ENCODE results near the gene WDR64.

WDR64 gene

GRCh38 chr1:241751524-241751923, 99.4 kb downstream of the WDR64 start:
- Histone ChIP-seq H3K36me3 (replicated peaks) (no peaks in the 10 kb centered on the region), H3K27me3 (replicated peaks) (no peaks in the 10 kb centered on the region), H3K4me3 (ENCODE audit: low read depth, low read length) (no peak overlapping the region), H3K27ac (no peak overlapping the region)
- DNase-seq: no peak
- in situ Hi-C loops (cut with HindIII; ENCODE audit: low pct_ligation_motif_present, low sequenced_read_pairs): no loop called here
- no peak for TF ChIP-seq CTCF (IDR thresholded peaks at IDR 0.05; ENCODE audit: low read depth, low read length, missing control alignments)

GRCh38 chr1:241762713-241763339, 110.7 kb downstream of the WDR64 start:
- no peak for DNase-seq
- no peak overlapping the region for H3K4me3 ChIP-seq (ENCODE audit: low read depth, low read length)
- no peaks in the 10 kb centered on the region for H3K27me3 ChIP-seq (replicated peaks)
- TF ChIP-seq CTCF (IDR thresholded peaks at IDR 0.05; ENCODE audit: low read depth, low read length, missing control alignments): no peak
- in situ Hi-C loops (cut with HindIII; ENCODE audit: low pct_ligation_motif_present, low sequenced_read_pairs): no loop called here
- H3K27ac ChIP-seq: no peak overlapping the region
- H3K36me3 ChIP-seq (replicated peaks): no peaks in the 10 kb centered on the region

DNA sequence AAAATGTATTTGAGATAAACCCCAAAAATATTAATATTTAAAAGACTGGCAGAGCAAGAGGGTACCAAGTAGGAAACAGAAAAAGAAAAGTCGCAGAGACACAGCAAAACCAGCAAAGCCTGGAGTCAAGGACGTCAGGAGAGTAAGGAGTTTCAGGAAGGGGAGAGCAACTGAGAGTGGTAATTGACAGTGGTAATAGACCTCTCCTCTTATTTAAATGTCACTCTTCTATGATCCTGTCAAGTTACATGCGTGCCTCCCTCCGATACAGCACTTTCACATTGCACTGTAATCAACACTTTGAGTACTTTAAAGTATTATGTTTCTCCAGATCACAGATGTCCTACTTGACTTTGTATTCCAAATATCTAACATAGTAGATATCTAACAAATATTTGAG, 113.3 kb downstream of the WDR64 start:
- DNase-seq: no peak
- no peaks in the 10 kb centered on the region for H3K36me3 ChIP-seq (replicated peaks)
- no peak for TF ChIP-seq CTCF (IDR thresholded peaks at IDR 0.05; ENCODE audit: low read depth, low read length, missing control alignments)
- no peak overlapping the region for H3K4me3 ChIP-seq (ENCODE audit: low read depth, low read length)
- H3K27me3 ChIP-seq (replicated peaks): no peaks in the 10 kb centered on the region
- in situ Hi-C loops (cut with HindIII; ENCODE audit: low pct_ligation_motif_present, low sequenced_read_pairs): no loop called here
- H3K27ac ChIP-seq: no peak overlapping the region

DNA sequence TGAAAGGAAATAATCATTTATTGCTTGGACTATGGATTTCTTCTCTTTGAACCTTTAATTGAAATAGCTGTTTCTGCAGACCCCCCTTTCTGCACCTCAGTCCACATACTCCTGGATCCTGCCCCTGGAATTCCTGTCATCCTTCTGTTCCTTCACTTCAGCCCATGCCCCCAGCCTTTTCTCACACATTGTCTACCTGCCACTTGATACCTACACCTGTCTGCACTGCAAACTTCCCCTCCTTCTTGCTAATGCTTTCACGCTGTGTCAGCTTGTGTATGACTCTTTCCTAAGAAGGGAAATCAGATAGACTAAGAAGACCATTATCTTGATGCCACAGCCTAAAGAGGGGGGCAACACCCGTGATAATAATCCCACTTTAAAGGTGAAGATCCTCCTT, 115.7 kb downstream of the WDR64 start:
- in situ Hi-C loops (cut with HindIII; ENCODE audit: low pct_ligation_motif_present, low sequenced_read_pairs): no loop called here

DNA sequence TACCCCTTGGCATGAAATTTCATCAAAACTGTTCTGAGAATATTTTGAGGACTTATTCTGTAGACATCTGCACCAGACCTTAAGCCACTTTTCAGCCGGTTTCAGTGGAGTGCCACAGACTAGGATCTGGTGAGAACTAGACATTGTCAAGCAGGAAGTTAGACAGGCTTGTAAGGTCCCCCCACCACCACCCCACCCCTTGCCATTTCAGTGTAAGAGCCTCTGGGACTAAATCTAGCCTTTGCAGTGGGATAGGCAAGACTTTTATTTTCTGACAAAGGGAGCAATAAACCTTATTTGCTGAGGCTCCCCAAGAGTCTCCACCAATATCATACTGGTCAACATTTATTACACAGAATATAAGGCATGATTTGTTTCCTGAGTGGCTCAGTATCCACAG, 118.0 kb downstream of the WDR64 start:
- Histone ChIP-seq H3K27ac (no peak overlapping the region), H3K4me3 (ENCODE audit: low read depth, low read length) (no peak overlapping the region), H3K27me3 (replicated peaks) (no peaks in the 10 kb centered on the region), H3K36me3 (replicated peaks) (no peaks in the 10 kb centered on the region)
- DNase-seq: no peak
- no peak for TF ChIP-seq CTCF (IDR thresholded peaks at IDR 0.05; ENCODE audit: low read depth, low read length, missing control alignments)
- in situ Hi-C loops (cut with HindIII; ENCODE audit: low pct_ligation_motif_present, low sequenced_read_pairs): no loop called here

More for the DNA sequence above, 115.7 kb downstream of the WDR64 start:
- no peaks in the 10 kb centered on the region for H3K27me3 ChIP-seq (replicated peaks)
- H3K36me3 ChIP-seq (replicated peaks): no peaks in the 10 kb centered on the region
- H3K4me3 ChIP-seq (ENCODE audit: low read depth, low read length): no peak overlapping the region
- H3K27ac ChIP-seq: no peak overlapping the region
- DNase-seq: no peak
- TF ChIP-seq CTCF (IDR thresholded peaks at IDR 0.05; ENCODE audit: low read depth, low read length, missing control alignments): no peak

DNA sequence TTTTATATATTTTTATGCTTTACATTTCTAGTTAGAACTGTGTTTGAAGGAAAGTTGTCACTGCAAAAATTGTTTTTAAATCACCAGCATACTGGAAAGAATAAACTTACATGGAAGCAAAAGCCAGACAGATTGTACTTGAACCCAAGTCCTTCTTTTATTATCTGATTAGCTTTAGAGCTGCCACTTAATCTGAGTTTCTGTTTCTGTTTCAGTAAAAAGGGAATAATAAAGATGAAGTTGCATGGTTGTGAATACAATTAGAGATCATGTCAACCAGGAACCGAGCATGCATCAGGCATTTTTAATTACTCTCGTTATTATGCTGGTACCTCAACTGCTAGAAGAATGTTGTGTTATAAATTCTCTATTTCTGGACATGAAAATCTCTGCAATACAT, 119.0 kb downstream of the WDR64 start:
- H3K4me3 ChIP-seq (ENCODE audit: low read depth, low read length): no peak overlapping the region
- no peak overlapping the region for H3K27ac ChIP-seq
- in situ Hi-C loops (cut with HindIII; ENCODE audit: low pct_ligation_motif_present, low sequenced_read_pairs): no loop called here
- no peaks in the 10 kb centered on the region for H3K36me3 ChIP-seq (replicated peaks)
- TF ChIP-seq CTCF (IDR thresholded peaks at IDR 0.05; ENCODE audit: low read depth, low read length, missing control alignments): no peak
- no peaks in the 10 kb centered on the region for H3K27me3 ChIP-seq (replicated peaks)
- DNase-seq: no peak

Measured in brain microvascular endothelial cell (primary cell).